ENCODE results near the gene NR4A2. TPM values are rescaled to one million over a fixed set of nuclear protein-coding genes. Genes with fewer than 3 reads are reported as not detected.

NR4A2 gene
- total RNA-seq, 2 experiments from 2014 or later, result 3.2 to 14.8 TPM

- Mint-ChIP-seq H3K9me3 (ENCODE audit: low read depth) (no peaks in the 10 kb centered on the region), H3K36me3 (no peaks in the 10 kb centered on the region), H3K4me1 (peaks cover 12% of the 10 kb centered on the region), H3K27me3 (no peaks in the 10 kb centered on the region), H3K27ac (no peak overlapping the region), H3K4me3 (no peak overlapping the region)
- DNase-seq (no peak), ATAC-seq (no peak)
- CTCF ChIA-PET, result no interaction called here
Observed at GRCh38 chr2:156345582-156345981, 13.1 kb upstream of the NR4A2 start.

- no peaks in the 10 kb centered on the region for H3K9me3 Mint-ChIP-seq (ENCODE audit: low read depth)
- no peaks in the 10 kb centered on the region for H3K36me3 Mint-ChIP-seq
- DNase-seq, result no peak
- H3K4me1 Mint-ChIP-seq, result peaks cover 25% of the 10 kb centered on the region
- no peak overlapping the region for H3K4me3 Mint-ChIP-seq
- no peak overlapping the region for H3K27ac Mint-ChIP-seq
- no peaks in the 10 kb centered on the region for H3K27me3 Mint-ChIP-seq
- no peak for ATAC-seq
- CTCF ChIA-PET, result interaction anchor here (1.4 to 2.2 kb wide), 2 partner anchors 56 to 246 kb away, joined by 4 to 8 read pairs; no protein-coding TSS in a partner anchor
Observed at GRCh38 chr2:156343940-156344301, 11.4 kb upstream of the NR4A2 start.

GRCh38 chr2:156343096-156343939 lies 10.8 kb upstream of the NR4A2 start:
- H3K4me3 Mint-ChIP-seq, result peak overlapping the region; percentile 83
- H3K27ac Mint-ChIP-seq, result peak overlapping the region; percentile 96
- no peaks in the 10 kb centered on the region for H3K9me3 Mint-ChIP-seq (ENCODE audit: low read depth)
- H3K4me1 Mint-ChIP-seq, result peaks cover 30% of the 10 kb centered on the region
- no peaks in the 10 kb centered on the region for H3K27me3 Mint-ChIP-seq
- no peak for DNase-seq
- no peaks in the 10 kb centered on the region for H3K36me3 Mint-ChIP-seq
- no peak for ATAC-seq
- CTCF ChIA-PET, result interaction anchor here (0.8 to 2.2 kb wide), 4 partner anchors 12 to 247 kb away, joined by 3 to 8 read pairs (median 4); no protein-coding TSS in a partner anchor

- H3K4me1 Mint-ChIP-seq, result peaks cover 32% of the 10 kb centered on the region
- H3K27ac Mint-ChIP-seq, result peak overlapping the region; percentile 96
- H3K36me3 Mint-ChIP-seq, result no peaks in the 10 kb centered on the region
- ATAC-seq (peak; percentile 64), DNase-seq (peak; percentile 91)
- CTCF ChIA-PET, result interaction anchor here (0.8 to 2.2 kb wide), 4 partner anchors 11 to 247 kb away, joined by 3 to 8 read pairs (median 4); no protein-coding TSS in a partner anchor
- peak overlapping the region; percentile 83 for H3K4me3 Mint-ChIP-seq
- H3K9me3 Mint-ChIP-seq (ENCODE audit: low read depth), result no peaks in the 10 kb centered on the region
- no peaks in the 10 kb centered on the region for H3K27me3 Mint-ChIP-seq
Observed at GRCh38 chr2:156342254-156343095, 10.0 kb upstream of the NR4A2 start.

GRCh38 chr2:156341452-156342253 lies 9.1 kb upstream of the NR4A2 start:
- H3K27me3 Mint-ChIP-seq, result no peaks in the 10 kb centered on the region
- H3K4me1 Mint-ChIP-seq, result peaks cover 33% of the 10 kb centered on the region
- DNase-seq, result peak; percentile 95
- H3K4me3 Mint-ChIP-seq, result peak overlapping the region; percentile 83
- H3K27ac Mint-ChIP-seq, result peak overlapping the region; percentile 93
- no peaks in the 10 kb centered on the region for H3K36me3 Mint-ChIP-seq
- peak; percentile 82 for ATAC-seq
- H3K9me3 Mint-ChIP-seq (ENCODE audit: low read depth), result no peaks in the 10 kb centered on the region
- CTCF ChIA-PET, result interaction anchor here (1.4 to 2.2 kb wide), 3 partner anchors 59 to 248 kb away, joined by 5 to 9 read pairs (median 8); no protein-coding TSS in a partner anchor

- H3K27ac Mint-ChIP-seq, result peak overlapping the region; percentile 93
- H3K9me3 Mint-ChIP-seq (ENCODE audit: low read depth), result no peaks in the 10 kb centered on the region
- H3K4me1 Mint-ChIP-seq, result peaks cover 34% of the 10 kb centered on the region
- ATAC-seq (peak; percentile 4), DNase-seq (peak; percentile 67)
- no peaks in the 10 kb centered on the region for H3K36me3 Mint-ChIP-seq
- peak overlapping the region; percentile 83 for H3K4me3 Mint-ChIP-seq
- CTCF ChIA-PET, result interaction anchor here (1.2 to 1.8 kb wide), 3 partner anchors 59 to 248 kb away, joined by 3 to 9 read pairs (median 5); no protein-coding TSS in a partner anchor
- no peaks in the 10 kb centered on the region for H3K27me3 Mint-ChIP-seq
Observed at GRCh38 chr2:156340804-156341451, 8.4 kb upstream of the NR4A2 start.

- Mint-ChIP-seq H3K4me3 (peak overlapping the region; percentile 83), H3K4me1 (peaks cover 40% of the 10 kb centered on the region), H3K9me3 (ENCODE audit: low read depth) (no peaks in the 10 kb centered on the region), H3K36me3 (no peaks in the 10 kb centered on the region), H3K27me3 (no peaks in the 10 kb centered on the region), H3K27ac (peak overlapping the region; percentile 93)
- ATAC-seq (no peak), DNase-seq (no peak)
- CTCF ChIA-PET, result interaction anchor here (1.2 to 1.8 kb wide), 3 partner anchors 60 to 248 kb away, joined by 3 to 9 read pairs (median 5); no protein-coding TSS in a partner anchor
Observed at GRCh38 chr2:156340377-156340776, 7.9 kb upstream of the NR4A2 start.

- H3K4me3 Mint-ChIP-seq, result peak overlapping the region; percentile 83
- DNase-seq (no peak), ATAC-seq (no peak)
- H3K27ac Mint-ChIP-seq, result peak overlapping the region; percentile 93
- CTCF ChIA-PET, result interaction anchor here (1.2 kb wide), 1 partner anchor 138 kb away, joined by 3 read pairs; no protein-coding TSS in a partner anchor
- H3K4me1 Mint-ChIP-seq, result peaks cover 44% of the 10 kb centered on the region
- no peaks in the 10 kb centered on the region for H3K9me3 Mint-ChIP-seq (ENCODE audit: low read depth)
- H3K27me3 Mint-ChIP-seq, result no peaks in the 10 kb centered on the region
- H3K36me3 Mint-ChIP-seq, result no peaks in the 10 kb centered on the region
Observed at GRCh38 chr2:156339865-156340264, 7.3 kb upstream of the NR4A2 start.

GRCh38 chr2:156339110-156339847 lies 6.8 kb upstream of the NR4A2 start:
- H3K4me3 Mint-ChIP-seq, result peak overlapping the region; percentile 83
- CTCF ChIA-PET, result interaction anchor here (1.3 kb wide), 1 partner anchor 61 kb away, joined by 3 read pairs; no protein-coding TSS in a partner anchor
- ATAC-seq, result no peak

GRCh38 chr2:156338578-156338977 lies 6.1 kb upstream of the NR4A2 start:
- Mint-ChIP-seq H3K36me3 (no peaks in the 10 kb centered on the region), H3K27me3 (no peaks in the 10 kb centered on the region), H3K9me3 (ENCODE audit: low read depth) (no peaks in the 10 kb centered on the region), H3K4me1 (peaks cover 44% of the 10 kb centered on the region), H3K27ac (peak overlapping the region; percentile 52), H3K4me3 (no peak overlapping the region)
- CTCF ChIA-PET, result interaction anchor here (1.3 kb wide), 1 partner anchor 62 kb away, joined by 3 read pairs; no protein-coding TSS in a partner anchor
- DNase-seq (no peak), ATAC-seq (no peak)

More at GRCh38 chr2:156339110-156339847, 6.8 kb upstream of the NR4A2 start:
- Mint-ChIP-seq H3K27ac (peak overlapping the region; percentile 93), H3K27me3 (no peaks in the 10 kb centered on the region), H3K4me1 (peaks cover 45% of the 10 kb centered on the region), H3K36me3 (no peaks in the 10 kb centered on the region), H3K9me3 (ENCODE audit: low read depth) (no peaks in the 10 kb centered on the region)
- no peak for DNase-seq
